K562 (cell line): ENCODE measurements around the gene NPM1.

Experiments
- CBX8 ChIP-seq: fragments of 200-600 bp; sonication (generic); IDR thresholded peaks from 2 replicates; pipeline ENCODE4 v1.6.1; 2012; ENCODE audit warnings: borderline replicate concordance, mixed run types, low read depth, mild to moderate bottlenecking, moderate library complexity, mixed read lengths, low read length, control low read depth, inconsistent platforms; ENCODE audit not compliant: poor library complexity, severe bottlenecking; ENCODE audit errors: extremely low read depth
- CTCF ChIP-seq, 3 experiments: IDR thresholded peaks in 2 of 3; conservative IDR thresholded peaks in 1 of 3; 2 replicates each; pipeline ENCODE4 v1.5.1; 2011 to 2012; ENCODE audit warnings: low read length in 3 of 3, mild to moderate bottlenecking in 3 of 3, control low read depth in 2 of 3, improper control_type of control experiment in 1 of 3, inconsistent platforms in 1 of 3, low read depth in 1 of 3, mixed read lengths in 1 of 3, moderate library complexity in 1 of 3; ENCODE audit not compliant: insufficient read depth in 2 of 3
- CUX1 ChIP-seq: fragments of 200-800 bp; sonication (Bioruptor generic); IDR thresholded peaks from 2 replicates; pipeline ENCODE4 v1.6.1; 2016; ENCODE audit warnings: missing genetic modification characterization, missing compliant biosample characterization
- DMBX1 ChIP-seq: fragments of 250-450 bp; sonication (Bioruptor Pico); IDR thresholded peaks from 2 replicates; pipeline ENCODE4 v1.8.0; 2022; ENCODE audit warnings: inconsistent platforms, mild to moderate bottlenecking, moderate library complexity, borderline replicate concordance
- EZH2 ChIP-seq: IDR thresholded peaks from 2 replicates; pipeline ENCODE4 v1.6.1; 2012; ENCODE audit warnings: low read depth, mild to moderate bottlenecking, inconsistent platforms, low read length, borderline replicate concordance
- MCM5 ChIP-seq: fragments of 450-650 bp; IDR thresholded peaks from 2 replicates; pipeline ENCODE4 v1.6.1; 2016; ENCODE audit warnings: low read depth
- MCM7 ChIP-seq, 2 experiments: fragments of 450-650 bp; IDR thresholded peaks; 2 replicates each; pipeline ENCODE4 v1.6.1; 2016 to 2018
- NFYB ChIP-seq: IDR thresholded peaks from 2 replicates; pipeline ENCODE4 v1.6.1; 2011; ENCODE audit warnings: mild to moderate bottlenecking, moderate library complexity; ENCODE audit not compliant: insufficient read length; ENCODE audit errors: extremely low read depth
- TFE3 ChIP-seq: fragments of 450-650 bp; formaldehyde crosslinking; IDR thresholded peaks from 2 replicates; pipeline ENCODE4 v1.4.0; 2020; ENCODE audit warnings: mild to moderate bottlenecking, mixed read lengths
- ZBTB43 ChIP-seq: sonication (generic); formaldehyde crosslinking; IDR thresholded peaks from 2 replicates; pipeline ENCODE4 v1.8.0; 2023; ENCODE audit warnings: mild to moderate bottlenecking, missing genetic modification reagents
- ZNF12 ChIP-seq: sonication (generic); formaldehyde crosslinking; IDR thresholded peaks from 2 replicates; pipeline ENCODE4 v1.4.0; 2020; ENCODE audit warnings: mild to moderate bottlenecking, missing genetic modification reagents
- ZNF274 ChIP-seq: IDR thresholded peaks from 2 replicates; pipeline ENCODE4 v1.6.1; 2011; ENCODE audit warnings: low read depth, mild to moderate bottlenecking, low read length, moderate library complexity, borderline replicate concordance
- ZNF318 ChIP-seq, 2 experiments: fragments of 450-650 bp; IDR thresholded peaks; 2 replicates each; pipeline ENCODE4 v1.6.1; 2016; ENCODE audit warnings: mild to moderate bottlenecking in 2 of 2, borderline replicate concordance in 1 of 2, low read depth in 1 of 2, moderate library complexity in 1 of 2

GRCh38 chr5:171365351-171365750 lies 22.3 kb upstream of the NPM1 start:
- TF ChIP-seq ZNF274 (no peak), TFE3 (CRISPR knock-in tag) (no peak), CTCF (IDR thresholded peaks at IDR 0.05 in 2 of 3, conservative IDR thresholded peaks at IDR 0.05 in 1 of 3; ENCODE audit: insufficient read depth in 2 of 3, low read depth in 1 of 3, low read length in 3 of 3) (peak; percentile 49 to 60 (median 60)), ZNF318 (IDR thresholded peaks at IDR 0.05; ENCODE audit: borderline replicate concordance in 1 of 2, low read depth in 1 of 2) (no peak), EZH2 (no peak), MCM7 (IDR thresholded peaks at IDR 0.05) (no peak), MCM5 (no peak), ZNF12 (no peak), DMBX1 (CRISPR knock-in tag) (no peak), CUX1 (CRISPR knock-in tag) (no peak), NFYB (no peak), ZBTB43 (no peak), CBX8 (no peak)
